PC-9 (cell line): Measurements from ENCODE around the gene INTS3.

Source experiments
- CTCF ChIP-seq: fragments of 200-600 bp; sonication (generic); conservative IDR thresholded peaks from 2 replicates; pipeline ENCODE4 v1.6.1; 2017; ENCODE audit warnings: mixed run types, antibody characterized with exemption, mild to moderate bottlenecking, moderate library complexity
- EZH2 ChIP-seq: fragments of 200-600 bp; sonication (generic); IDR thresholded peaks from 2 replicates; pipeline ENCODE4 v1.8.0; 2017; ENCODE audit warnings: antibody characterized with exemption, low read depth

GRCh38 chr1:153793261-153793972 is 65.6 kb downstream of the INTS3 start:
- TF ChIP-seq CTCF (no peak), EZH2 (no peak)
